ENCODE results near the gene KIRREL3. TPM values are rescaled to one million over a fixed set of nuclear protein-coding genes. Genes with fewer than 3 reads are reported as not detected.

The KIRREL3 gene
- total and polyA plus RNA-seq, 9 of the 15 experiments (the other 6 are each of a cell fraction or from before 2014, with no cell fraction given), result 0.04 to 0.10 TPM; not detected in 7

GRCh38 chr11:126475014-126475991, 525.3 kb downstream of the KIRREL3 start (continued):
- no peak for TF ChIP-seq TFE3 (CRISPR knock-in tag; IDR thresholded peaks at IDR 0.05)

GRCh38 chr11:126474220-126474619, 526.4 kb downstream of the KIRREL3 start:
- WGBS (ENCODE audit: insufficient coverage, low coverage, missing lambda C conversion rate), result 9% methylated on average over 9 of the region's 9 CpGs
- BruUV-seq (replicated peaks), result no TSS peak
- no peak; the same call in 2 of the 3 replicates for ATAC-seq
- Histone ChIP-seq H3K9ac (ENCODE audit: insufficient read depth in 1 of 2, low read depth in 2 of 2, low read length in 2 of 2) (no peak overlapping the region), H4K20me1 (replicated peaks; ENCODE audit: control insufficient read depth, insufficient read depth, low read length) (no peaks in the 10 kb centered on the region; the same call in 1 of the 2 replicates), H3K27ac (ENCODE audit: extremely low read depth, low read depth, low read length) (no peak overlapping the region), H3K79me2 (ENCODE audit: control insufficient read depth, insufficient read depth, low read length) (no peaks in the 10 kb centered on the region), H3K9me1 (ENCODE audit: control insufficient read depth, insufficient read depth, low read length) (no peaks in the 10 kb centered on the region), H2AFZ (ENCODE audit: low read depth, low read length) (no peak overlapping the region), H3K36me3 (ENCODE audit: control insufficient read depth, insufficient read depth, low read length) (no peaks in the 10 kb centered on the region), H3K4me2 (ENCODE audit: insufficient read depth, low read length) (no peak overlapping the region), H3K9me3 (replicated peaks; ENCODE audit: control insufficient read depth, insufficient read depth, low read depth, low read length) (no peaks in the 10 kb centered on the region), H3K4me3 (no peak overlapping the region), H3K27me3 (ENCODE audit: control insufficient read depth in 2 of 2, insufficient read depth in 2 of 2, low read length in 2 of 2) (peaks cover 7 to 56% of the 10 kb centered on the region in 2 experiments; a peak in 4 of 5 replicates), H3K4me1 (replicated peaks in 1 of 2; ENCODE audit: control insufficient read depth in 2 of 2, insufficient read depth in 2 of 2, low read length in 2 of 2) (no peaks in the 10 kb centered on the region; a peak in 1 of 5 replicates)
- ChIA-PET CTCF (ENCODE audit: low intra/inter-chr PET ratio) (no interaction called here), POLR2A (interaction anchor here (0.6 kb wide), 1 partner anchor 646 kb away, joined by 3 read pairs; no protein-coding TSS in a partner anchor)
- DNase-seq (ENCODE audit: extremely low read depth in 1 of 4, low spot score in 3 of 4), result no peak
- in situ Hi-C loops (cut with MboI) (no loop called here), intact Hi-C loops (cut with micrococcal nuclease) (no loop called here)
- no peak for FAIRE-seq
- TF ChIP-seq BCL6 (CRISPR knock-in tag; IDR thresholded peaks at IDR 0.05) (no peak), CREB3 (tag; conservative IDR thresholded peaks at IDR 0.05; ENCODE audit: low read depth) (no peak), CBX3 (IDR thresholded peaks at IDR 0.05; ENCODE audit: borderline replicate concordance in 1 of 2, low read length in 2 of 2) (no peak), SREBF1 (IDR thresholded peaks at IDR 0.05; ENCODE audit: borderline replicate concordance, low read depth, low read length) (no peak), MCM5 (IDR thresholded peaks at IDR 0.05; ENCODE audit: low read depth) (no peak), RREB1 (CRISPR knock-in tag; IDR thresholded peaks at IDR 0.05) (no peak), ZNF324 (CRISPR knock-in tag; IDR thresholded peaks at IDR 0.05) (no peak), RAD51 (IDR thresholded peaks at IDR 0.05; ENCODE audit: borderline replicate concordance, low read depth) (no peak)

All from K562 (cell line).